Kidney glomerular epithelial cell (primary cell): ENCODE measurements around the gene JSRP1.

Experiments
- DNase-seq: peaks from one replicate; lab custom pipeline; 2025; lab: John Stamatoyannopoulos, UW

The JSRP1 gene

GRCh38 chr19:2266183-2266993, 10.2 kb upstream of the JSRP1 start:
- peak; percentile 47 for DNase-seq

GRCh38 chr19:2261438-2262172, 5.4 kb upstream of the JSRP1 start:
- no peak for DNase-seq

GRCh38 chr19:2260341-2260805, 4.2 kb upstream of the JSRP1 start:
- DNase-seq = peak; percentile 31

- DNase-seq = no peak
Measured at GRCh38 chr19:2259336-2259735, 3.1 kb upstream of the JSRP1 start.

DNA sequence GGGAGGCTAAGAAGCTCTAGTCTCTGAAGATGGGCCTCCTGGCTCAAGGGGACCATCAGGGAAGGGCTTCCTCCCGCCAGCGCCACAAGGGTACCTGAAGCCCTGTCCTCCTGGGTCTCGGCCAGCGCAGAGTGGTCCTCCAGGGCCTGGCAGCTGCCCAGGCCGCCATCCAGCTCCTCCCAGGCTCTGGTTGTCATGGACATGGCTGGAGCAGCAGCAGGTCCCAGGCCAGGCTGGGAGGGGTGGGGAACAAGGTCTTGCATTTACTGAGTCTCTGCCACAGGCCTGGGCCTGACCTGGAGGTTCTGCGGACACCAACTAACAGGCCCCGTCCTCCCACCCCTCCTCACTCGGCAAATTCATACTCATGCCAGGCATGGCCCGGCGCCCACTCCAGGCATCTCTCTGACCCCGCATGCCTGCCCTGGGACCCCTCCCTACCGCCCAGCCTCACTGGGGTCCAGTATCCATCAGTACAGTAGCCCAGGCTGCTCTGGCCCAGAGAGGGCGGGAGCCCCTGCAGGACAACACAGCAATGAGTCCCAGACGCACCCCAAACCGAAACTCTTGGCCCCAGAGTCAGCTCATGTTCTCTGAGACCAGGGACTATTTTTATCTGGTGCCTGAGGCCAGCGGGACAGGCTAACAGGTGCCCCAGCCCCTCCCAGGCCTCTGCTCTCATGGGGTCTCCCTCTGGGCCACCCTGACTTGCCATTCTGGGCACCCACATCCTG, 938 bp downstream of the JSRP1 start:
- no peak for DNase-seq

GRCh38 chr19:2254064-2254872, 1.9 kb downstream of the JSRP1 start:
- DNase-seq = no peak

GRCh38 chr19:2253106-2254063, 2.8 kb downstream of the JSRP1 start:
- DNase-seq = no peak

- DNase-seq = no peak
Measured at GRCh38 chr19:2252797-2253105, 3.5 kb downstream of the JSRP1 start.

- DNase-seq = no peak
Measured at GRCh38 chr19:2252055-2252796, 4.0 kb downstream of the JSRP1 start.

- DNase-seq = no peak
Measured at GRCh38 chr19:2251106-2252054, 4.8 kb downstream of the JSRP1 start.

DNA sequence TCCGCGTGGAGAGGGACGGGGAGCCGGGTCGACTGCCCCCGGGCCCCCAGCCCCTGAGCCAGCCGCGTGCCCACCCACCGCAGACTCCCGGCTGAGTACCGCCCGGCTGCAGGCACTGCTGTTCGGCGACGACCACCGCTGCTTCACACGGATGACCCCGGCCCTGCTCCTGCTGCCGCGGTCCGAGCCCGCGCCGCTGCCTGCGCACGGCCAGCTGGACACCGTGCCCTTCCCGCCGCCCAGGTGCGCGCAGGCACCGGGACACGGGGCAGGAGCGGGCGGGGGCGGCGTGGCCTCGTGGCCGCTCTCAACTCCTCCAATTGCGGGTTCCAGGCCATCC, 5.5 kb downstream of the JSRP1 start:
- DNase-seq = no peak

DNA sequence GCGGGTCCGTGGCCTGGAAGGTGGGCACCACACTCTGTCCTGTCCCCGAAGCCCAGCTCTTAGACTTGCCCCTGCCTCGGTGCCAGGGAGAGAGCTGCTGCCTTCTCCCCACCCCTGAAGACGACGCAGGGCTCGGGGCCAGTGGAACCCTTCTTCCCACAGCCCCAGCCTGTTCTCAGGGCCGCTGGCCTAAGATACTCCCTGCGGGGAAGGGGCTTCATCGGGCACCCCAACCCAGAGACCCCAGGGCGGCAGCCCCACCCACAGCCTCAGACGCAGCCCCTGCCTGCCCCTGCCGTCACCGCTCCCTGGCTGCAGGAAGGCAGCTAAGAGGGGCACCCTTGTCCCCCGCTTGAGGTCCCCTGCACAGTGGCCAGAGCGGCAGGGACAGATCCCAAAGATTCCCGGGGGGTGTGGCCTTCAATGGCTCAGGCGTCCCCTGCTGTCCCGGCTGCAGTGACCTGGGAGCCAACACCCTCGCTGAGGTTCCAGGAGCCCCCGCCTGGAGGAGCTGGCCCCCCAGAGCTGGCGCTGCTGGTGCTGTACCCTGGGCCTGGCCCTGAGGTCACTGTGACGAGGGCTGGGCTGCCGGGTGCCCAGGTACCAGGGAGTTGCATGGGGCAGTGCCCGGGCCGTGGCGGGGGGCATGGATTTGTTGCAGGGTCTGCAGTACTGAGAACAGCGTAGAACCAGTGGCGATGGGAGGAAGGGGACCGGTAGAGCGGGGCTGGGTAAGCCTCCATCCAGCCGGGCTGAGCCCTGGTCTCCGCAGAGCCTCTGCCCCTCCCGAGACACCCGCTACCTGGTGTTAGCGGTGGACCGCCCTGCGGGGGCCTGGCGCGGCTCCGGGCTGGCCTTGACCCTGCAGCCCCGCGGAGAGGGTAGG, 6.1 kb downstream of the JSRP1 start:
- DNase-seq = no peak

- no peak for DNase-seq
Measured at GRCh38 chr19:2249010-2249866, 7.0 kb downstream of the JSRP1 start, which contains the start of gene AMH. AMH (plus strand) TSS chr19:2249323; CDS start chr19:2249333, 10 bp downstream.

DNA sequence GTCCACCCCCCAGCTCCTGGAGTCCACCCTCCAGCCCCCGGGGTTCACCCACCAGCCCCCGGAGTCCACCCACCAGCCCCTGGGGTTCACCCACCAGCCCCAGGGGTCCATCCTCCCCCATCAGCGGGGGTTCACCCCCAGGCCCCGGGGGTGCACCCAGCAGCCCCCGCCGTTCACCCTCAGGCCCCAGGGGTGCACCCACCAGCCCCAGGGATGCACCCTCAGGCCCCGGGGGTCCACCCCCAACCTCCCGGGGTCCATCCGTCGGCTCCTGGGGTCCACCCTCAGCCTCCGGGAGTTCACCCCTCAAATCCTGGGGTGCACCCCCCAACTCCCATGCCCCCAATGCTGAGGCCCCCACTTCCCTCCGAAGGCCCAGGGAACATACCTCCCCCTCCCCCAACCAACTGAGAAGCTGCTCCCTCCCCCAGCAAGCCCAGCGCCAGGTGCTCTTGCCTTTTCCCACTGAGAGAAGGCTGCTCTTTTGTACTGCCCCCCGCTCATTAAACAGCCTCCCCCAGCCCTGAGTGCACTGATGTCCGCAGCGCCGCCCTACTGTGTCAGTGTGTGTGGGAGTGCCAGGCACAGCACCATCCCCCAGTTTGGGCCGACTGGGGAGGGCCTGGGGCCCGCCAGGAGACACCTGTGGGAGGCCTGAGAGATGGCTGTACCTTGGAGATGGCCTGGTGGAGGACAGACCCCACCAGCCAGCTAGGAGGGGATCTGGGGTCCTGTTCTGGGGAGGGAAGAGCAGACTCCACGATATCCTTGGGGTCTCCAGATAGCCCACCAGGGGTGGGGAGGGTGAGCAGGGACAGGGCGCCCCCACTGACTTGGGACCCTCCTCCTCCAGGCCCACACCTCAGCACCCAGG, 7.8 kb downstream of the JSRP1 start:
- DNase-seq = no peak

- DNase-seq = no peak
Measured at GRCh38 chr19:2247433-2248101, 8.7 kb downstream of the JSRP1 start.
